Activated CD8-positive, alpha-beta T cell treated with anti-CD3 and anti-CD28 coated beads for 36 hours (primary cell): ENCODE results near the gene COPB2. TPM values are rescaled to one million over a fixed set of nuclear protein-coding genes. Genes with fewer than 3 reads are reported as not detected.

ENCODE experiments used
- ATAC-seq: fragments of 200-7000 bp; cut with Tn5 transposase; one replicate; pipeline ENCODE4 v1.10.0; 2021; ENCODE audit warnings: mild to moderate bottlenecking, moderate library complexity
- CTCF ChIA-PET: fragments of 350-600 bp; sonication (Branson Sonifier 250); formaldehyde crosslinking; loops from one replicate; lab custom pipeline; 2021; ENCODE audit warnings: antibody characterized with exemption; lab: Charles Lee
- POLR2A ChIA-PET: fragments of 350-600 bp; sonication (Branson Sonifier 250); formaldehyde crosslinking; loops from one replicate; lab custom pipeline; 2021; ENCODE audit warnings: antibody characterized with exemption; lab: Charles Lee
- DNase-seq: peaks from one replicate; pipeline ENCODE4 v3.0.0-alpha.2; 2020
- H3K27ac Mint-ChIP-seq: one replicate; pipeline ENCODE4 v1.8.0; 2021; ENCODE audit warnings: mild to moderate bottlenecking, mixed read lengths
- H3K27me3 Mint-ChIP-seq: one replicate; pipeline ENCODE4 v1.8.0; 2021; ENCODE audit warnings: mixed read lengths
- H3K36me3 Mint-ChIP-seq: one replicate; pipeline ENCODE4 v1.8.0; 2021; ENCODE audit warnings: low read depth, mixed read lengths
- H3K4me1 Mint-ChIP-seq: one replicate; pipeline ENCODE4 v1.8.0; 2021; ENCODE audit warnings: low read depth, mixed read lengths
- H3K4me3 Mint-ChIP-seq: one replicate; pipeline ENCODE4 v1.8.0; 2021; ENCODE audit warnings: mild to moderate bottlenecking, moderate library complexity, mixed read lengths
- H3K9me3 Mint-ChIP-seq: one replicate; pipeline ENCODE4 v1.8.0; 2021; ENCODE audit warnings: mixed read lengths
- CTCF ChIP-seq: fragments of 200-600 bp; IDR thresholded peaks from one replicate; pipeline ENCODE4 v1.8.0; 2022; ENCODE audit warnings: antibody characterized with exemption, mild to moderate bottlenecking
- intact Hi-C: fragments of 100-400 bp; cut with micrococcal nuclease; formaldehyde crosslinking; loops from one replicate; pipeline ENCODE4 v1.10.0; 2022
- total RNA-seq, 2 experiments: library from RNA; stranded (reverse); gene quantifications; one replicate each; pipeline ENCODE4 v1.2.3, GENCODE V29; 2021

The COPB2 gene
- total RNA-seq, 2 experiments from 2014 or later = 81.7 to 83.8 TPM

GRCh38 chr3:139326707-139327106 lies 62.7 kb downstream of the COPB2 start:
- Mint-ChIP-seq H3K9me3 (no peaks in the 10 kb centered on the region), H3K36me3 (no peaks in the 10 kb centered on the region), H3K27me3 (peaks cover 12% of the 10 kb centered on the region), H3K27ac (no peak overlapping the region), H3K4me1 (peaks cover 9% of the 10 kb centered on the region), H3K4me3 (no peak overlapping the region)
- CTCF ChIA-PET = interaction anchor here (0.8 to 1.3 kb wide), 2 partner anchors 215 to 410 kb away, joined by 3 to 4 read pairs; no protein-coding TSS in a partner anchor
- ATAC-seq (no peak), DNase-seq (no peak)
- POLR2A ChIA-PET = interaction anchor here (0.9 kb wide), 1 partner anchor 24 kb away, joined by 3 read pairs; no protein-coding TSS in a partner anchor
- intact Hi-C loops = loop anchor here (5.0 kb wide), 1 partner anchor 384 kb away; no protein-coding TSS in a partner anchor
- no peak for TF ChIP-seq CTCF

- ChIA-PET CTCF (interaction anchor here (1.3 kb wide), 1 partner anchor 410 kb away, joined by 3 read pairs; no protein-coding TSS in a partner anchor), POLR2A (interaction anchor here (0.9 kb wide), 1 partner anchor 25 kb away, joined by 3 read pairs; no protein-coding TSS in a partner anchor)
- Mint-ChIP-seq H3K27me3 (peaks cover 10% of the 10 kb centered on the region), H3K9me3 (no peaks in the 10 kb centered on the region), H3K36me3 (no peaks in the 10 kb centered on the region), H3K4me1 (peaks cover 9% of the 10 kb centered on the region), H3K27ac (no peak overlapping the region), H3K4me3 (no peak overlapping the region)
- DNase-seq (no peak), ATAC-seq (no peak)
- no peak for TF ChIP-seq CTCF
- intact Hi-C loops = loop anchor here (5.0 kb wide), 1 partner anchor 384 kb away; no protein-coding TSS in a partner anchor
Measured at GRCh38 chr3:139326131-139326530, 63.3 kb downstream of the COPB2 start.

- ChIA-PET POLR2A (no interaction called here), CTCF (interaction anchor here (1.3 kb wide), 1 partner anchor 409 kb away, joined by 3 read pairs; no protein-coding TSS in a partner anchor)
- Mint-ChIP-seq H3K36me3 (no peaks in the 10 kb centered on the region), H3K4me1 (peaks cover 9% of the 10 kb centered on the region), H3K4me3 (no peak overlapping the region), H3K9me3 (no peaks in the 10 kb centered on the region), H3K27me3 (peaks cover 9% of the 10 kb centered on the region), H3K27ac (no peak overlapping the region)
- DNase-seq = no peak
- TF ChIP-seq CTCF = no peak
- no peak for ATAC-seq
- intact Hi-C loops = loop anchor here (5.0 kb wide), 1 partner anchor 383 kb away; no protein-coding TSS in a partner anchor
Measured at GRCh38 chr3:139325551-139325950, 63.9 kb downstream of the COPB2 start.

DNA sequence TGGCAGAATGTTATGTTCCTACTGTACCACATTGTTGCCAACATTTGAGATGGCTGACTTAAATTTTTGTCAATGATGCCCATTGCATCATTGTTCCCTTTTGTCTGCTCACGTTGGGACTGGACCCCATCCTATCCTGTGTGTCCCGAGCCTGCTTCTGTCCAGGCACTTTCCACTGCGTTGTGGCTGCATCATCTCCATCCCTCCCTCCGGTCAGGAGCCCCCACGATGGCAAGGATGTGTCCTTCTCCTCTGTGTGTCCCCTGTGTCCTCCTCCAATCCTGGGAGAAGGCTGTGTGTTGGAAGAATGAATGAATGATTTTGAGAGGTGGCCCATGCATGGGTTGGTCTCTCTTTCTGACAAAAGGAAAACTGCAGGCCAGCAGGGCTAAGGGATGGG lies 65.0 kb downstream of the COPB2 start:
- intact Hi-C loops = no loop called here
- Mint-ChIP-seq H3K27ac (no peak overlapping the region), H3K4me1 (peaks cover 7% of the 10 kb centered on the region), H3K36me3 (no peaks in the 10 kb centered on the region), H3K9me3 (no peaks in the 10 kb centered on the region), H3K27me3 (peaks cover under 1% of the 10 kb centered on the region), H3K4me3 (no peak overlapping the region)
- TF ChIP-seq CTCF = no peak
- POLR2A ChIA-PET = no interaction called here
- DNase-seq = no peak
- CTCF ChIA-PET = no interaction called here
- ATAC-seq = no peak

GRCh38 chr3:139323146-139323545 lies 66.3 kb downstream of the COPB2 start:
- Mint-ChIP-seq H3K4me3 (no peak overlapping the region), H3K36me3 (no peaks in the 10 kb centered on the region), H3K27me3 (no peaks in the 10 kb centered on the region), H3K27ac (no peak overlapping the region), H3K9me3 (no peaks in the 10 kb centered on the region), H3K4me1 (peaks cover 4% of the 10 kb centered on the region)
- TF ChIP-seq CTCF = no peak
- ATAC-seq (no peak), DNase-seq (no peak)
- ChIA-PET CTCF (no interaction called here), POLR2A (no interaction called here)
- intact Hi-C loops = no loop called here
